Heart left ventricle (tissue), 16 donors: ENCODE results near the gene PRIMPOL. TPM values are rescaled to one million over a fixed set of nuclear protein-coding genes. Genes with fewer than 3 reads are reported as not detected.

Experiments
- ATAC-seq, 4 donors: fragments of 200-7000 bp; cut with Tn5 transposase; one replicate each; pipeline ENCODE4 v1.9.1; 2020 to 2022; ENCODE audit warnings: moderate library complexity in 4 of 4, mild to moderate bottlenecking in 3 of 4, moderate number of reproducible peaks in 1 of 4
- DNase-seq, 5 donors: peaks; one replicate each; pipeline ENCODE4 v3.0.0-alpha.2; 2020
- H3K27ac ChIP-seq, 12 donors: fragments of 200-600 bp; sonication (generic) in 4 of 12; one replicate each; pipeline versions ENCODE4 v1.5.0 to v1.8.0; 2016 to 2022; ENCODE audit warnings: mild to moderate bottlenecking in 2 of 12
- H3K27me3 ChIP-seq, 9 donors: fragments of 200-600 bp; sonication (generic) in 2 of 9; one replicate each; pipeline versions ENCODE4 v1.5.1 to v1.8.0; 2016 to 2022; ENCODE audit warnings: mild to moderate bottlenecking in 3 of 9
- H3K36me3 ChIP-seq, 9 donors: fragments of 200-600 bp; sonication (generic) in 2 of 9; one replicate each; pipeline versions ENCODE4 v1.5.0 to v1.8.0; 2018 to 2022; ENCODE audit warnings: mild to moderate bottlenecking in 2 of 9
- H3K4me1 ChIP-seq, 12 donors: fragments of 200-600 bp; sonication (generic) in 4 of 12; one replicate each; pipeline versions ENCODE4 v1.5.0 to v1.8.0; 2016 to 2022; ENCODE audit warnings: mild to moderate bottlenecking in 3 of 12
- H3K4me3 ChIP-seq, 12 donors: fragments of 200-600 bp; sonication (generic) in 4 of 12; one replicate each; pipeline versions ENCODE4 v1.5.0 to v1.8.0; 2017 to 2022; ENCODE audit warnings: mild to moderate bottlenecking in 9 of 12, moderate library complexity in 4 of 12
- H3K9me3 ChIP-seq, 12 donors: fragments of 200-600 bp; sonication (generic) in 4 of 12; one replicate each; pipeline versions ENCODE4 v1.5.0 to v1.8.0; 2016 to 2022; ENCODE audit warnings: mild to moderate bottlenecking in 1 of 12
- CTCF ChIP-seq, 12 donors: fragments of 200-600 bp; sonication (generic) in 4 of 12; IDR thresholded peaks; one replicate each; pipeline versions ENCODE4 v1.5.0 to v1.8.0; 2018 to 2022; ENCODE audit warnings: antibody characterized with exemption in 12 of 12, mild to moderate bottlenecking in 5 of 12
- POLR2A ChIP-seq, 2 donors: fragments of 450-650 bp; IDR thresholded peaks; one replicate each; pipeline ENCODE4 v1.6.1; 2017; ENCODE audit warnings: antibody characterized with exemption in 2 of 2, mild to moderate bottlenecking in 2 of 2, moderate library complexity in 2 of 2
- WGBS, 4 donors: extraction: QIAGEN DNeasy Blood & Tissue Kit in 2 of 4; methylation state at CpG; one replicate each; pipeline versions ENCODE4 v1.1.5 to v1.1.7; 2013 to 2018; 5-methylcytosine and 5-hydroxymethylcytosine counted together
- intact Hi-C, 10 donors: fragments of 100-400 bp; cut with DNase I; formaldehyde crosslinking; loops; one replicate each; pipeline versions ENCODE4 v1.11.1 to v1.14.2; 2022
- polyA plus RNA-seq, 2 donors: library from polyadenylated mRNA; stranded (reverse); fragments of 200-250 nt; gene quantifications; one replicate each; pipeline ENCODE4 v1.2.3, GENCODE V29; 2013
- total RNA-seq, 9 donors: library from RNA; depleted of rRNA in 2 of 9; stranded (reverse); fragments of >200 nt in 2 of 9; fragmentation: NEBNext Ultra II Directional in 3 of 9; extraction: Animal tissue kit (Norgen Biotek cat#: 25700) in 3 of 9; gene quantifications; one replicate each; pipeline versions ENCODE4 v1.1.0 to v1.2.4, GENCODE V29; 2016 to 2023
- donor health status: ischemic (EF 13 %, LVEDD 7.1; RV severe dilation, severe dysfunction).
- donor health status: healthy with polysubstance abuse.
- donor health status: DM: no; HTN: yes; CAD: no.
- donor health status: DM: no; HTN: no; CAD: no.
- donor health status: ischemic (EF 25% LVEDD 6.9; RV normal size, moderate dysfunction).
- donor health status: ischemic (EF 25% LVEDD 5.7; RV mildly dilated, moderate dysfunction).
- donor health status: healthy.
- donor health status: DM: yes; HTN: yes; CAD: no.
- donor health status: ischemic (EF 35%, LVEDD 5.7; RV mildly dilated, moderate dysfunction).
- donor health status: nonischemic (EF 11% LVEDD 7.7; RV severe dilation, severe dysfunction).
- donor health status: DM: yes; HTN: yes; CAD: no.
- donor health status: PGD.
- donor health status: ischemic (EF 29% LVEDD 5.4; RV normal size, mild dysfunction).
- donor health status: nonischemic (EF 23%, LVEDD 6.1; RV moderate dilation, normal function).

Gene PRIMPOL
- total and polyA plus RNA-seq, 11 donors, result 5.2 to 24.8 (median 10.6) TPM

GRCh38 chr4:184688447-184688846 lies 38.9 kb downstream of the PRIMPOL start:
- ATAC-seq (no peak), DNase-seq (no peak)
- Histone ChIP-seq H3K4me1 (peaks cover 0 to 20% (median 0%) of the 10 kb centered on the region in 12 donors), H3K27ac (no peak overlapping the region), H3K27me3 (no peaks in the 10 kb centered on the region), H3K36me3 (peaks cover 0 to 54% (median 17%) of the 10 kb centered on the region in 9 donors), H3K9me3 (no peaks in the 10 kb centered on the region), H3K4me3 (no peak overlapping the region)
- no peak for TF ChIP-seq CTCF (IDR thresholded peaks at IDR 0.05)
- TF ChIP-seq POLR2A (IDR thresholded peaks at IDR 0.05), result no peak
- WGBS, 4 donors, result 65 to 75% (median 69%) methylated on average over 11 of the region's 11 CpGs
- intact Hi-C loops, result no loop called here

GRCh38 chr4:184689681-184690080 lies 40.1 kb downstream of the PRIMPOL start:
- Histone ChIP-seq H3K9me3 (no peaks in the 10 kb centered on the region), H3K4me1 (peaks cover 0 to 16% (median under 1%) of the 10 kb centered on the region in 12 donors), H3K4me3 (no peak overlapping the region), H3K27me3 (no peaks in the 10 kb centered on the region), H3K36me3 (peaks cover 0 to 66% (median 30%) of the 10 kb centered on the region in 9 donors), H3K27ac (no peak overlapping the region)
- no peak for ATAC-seq
- 55 to 74% (median 58%) methylated on average over 5 of the region's 5 CpGs for WGBS, 4 donors
- no peak for DNase-seq
- TF ChIP-seq CTCF (IDR thresholded peaks at IDR 0.05), result no peak
- no peak for TF ChIP-seq POLR2A (IDR thresholded peaks at IDR 0.05)
- intact Hi-C loops, result no loop called here

- Histone ChIP-seq H3K36me3 (peaks cover 0 to 54% (median 28%) of the 10 kb centered on the region in 9 donors), H3K27ac (no peak overlapping the region), H3K4me3 (no peak overlapping the region), H3K27me3 (no peaks in the 10 kb centered on the region), H3K4me1 (peaks cover 0 to 18% (median 5%) of the 10 kb centered on the region in 12 donors), H3K9me3 (no peaks in the 10 kb centered on the region)
- ATAC-seq (no peak), DNase-seq (no peak)
- 92 to 94% (median 94%) methylated on average over 5 of the region's 5 CpGs for WGBS, 4 donors
- TF ChIP-seq CTCF (IDR thresholded peaks at IDR 0.05) (no peak), POLR2A (IDR thresholded peaks at IDR 0.05) (no peak)
- intact Hi-C loops, result no loop called here
Measured at GRCh38 chr4:184693056-184693455, 43.5 kb downstream of the PRIMPOL start.

GRCh38 chr4:184694412-184694956 lies 44.9 kb downstream of the PRIMPOL start:
- H3K27me3 ChIP-seq, result no peaks in the 10 kb centered on the region
- no peaks in the 10 kb centered on the region for H3K9me3 ChIP-seq
- TF ChIP-seq CTCF (IDR thresholded peaks at IDR 0.05) (no peak), POLR2A (IDR thresholded peaks at IDR 0.05) (no peak)
- H3K27ac ChIP-seq, result peak overlapping the region in 7 of 12 donors; percentile 22 to 66 (median 49)
- no peak for ATAC-seq
- intact Hi-C loops, result no loop called here
- no peak for DNase-seq
- peaks cover 0 to 18% (median 4%) of the 10 kb centered on the region in 12 donors for H3K4me1 ChIP-seq
- H3K36me3 ChIP-seq, result peaks cover 0 to 46% (median 28%) of the 10 kb centered on the region in 9 donors
- no peak overlapping the region for H3K4me3 ChIP-seq
